ENCODE data around the gene RSPO1.

The RSPO1 gene

DNA sequence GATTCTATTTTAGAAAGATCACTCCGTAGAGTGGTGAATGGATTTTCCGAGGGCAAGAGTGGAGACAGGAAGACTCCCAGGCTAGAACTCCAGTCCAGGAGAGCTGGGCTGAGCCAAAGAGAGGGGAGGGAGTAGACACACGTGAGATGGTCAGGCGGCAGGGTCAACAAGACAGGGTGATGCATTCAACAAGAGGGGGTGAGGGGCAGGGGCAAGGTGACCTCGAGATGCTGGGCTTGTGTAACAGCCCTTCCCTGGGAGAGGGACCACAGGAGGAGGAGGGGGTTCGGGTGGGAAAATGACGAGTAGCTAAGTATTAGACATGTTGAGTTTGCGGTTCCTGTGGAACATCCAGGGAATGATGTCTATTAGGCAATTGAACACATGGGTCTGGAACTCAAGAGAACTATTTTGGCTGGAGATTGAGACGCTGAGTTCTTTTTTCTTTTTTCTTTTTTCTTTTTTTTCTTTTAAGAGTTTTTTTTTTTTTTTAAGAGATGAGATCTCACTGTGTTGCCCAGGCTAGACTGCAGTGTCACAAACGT is 13.3 kb downstream of the RSPO1 start:
- H3K27me3 ChIP-seq (ENCODE audit: control insufficient read depth, insufficient read depth, low read length): peaks cover 3% of the 10 kb centered on the region; the same call in 1 of the 2 replicates
- no peaks in the 10 kb centered on the region for H3K36me3 ChIP-seq (ENCODE audit: control insufficient read depth, insufficient read depth, low read length)
- H3K4me1 ChIP-seq (ENCODE audit: control insufficient read depth, insufficient read depth, low read length): no peaks in the 10 kb centered on the region
- WGBS (ENCODE audit: insufficient coverage, insufficient read length): no CpG with 5 or more reads among the region's 10 CpGs
- no peak overlapping the region for H3K4me3 ChIP-seq (ENCODE audit: low read length)
- no peak overlapping the region for H3K27ac ChIP-seq (ENCODE audit: low read length)
- no peaks in the 10 kb centered on the region for H3K9me3 ChIP-seq (ENCODE audit: control insufficient read depth, insufficient read depth, low read length)
- no peak for DNase-seq (ENCODE audit: low read depth, low spot score)

DNA sequence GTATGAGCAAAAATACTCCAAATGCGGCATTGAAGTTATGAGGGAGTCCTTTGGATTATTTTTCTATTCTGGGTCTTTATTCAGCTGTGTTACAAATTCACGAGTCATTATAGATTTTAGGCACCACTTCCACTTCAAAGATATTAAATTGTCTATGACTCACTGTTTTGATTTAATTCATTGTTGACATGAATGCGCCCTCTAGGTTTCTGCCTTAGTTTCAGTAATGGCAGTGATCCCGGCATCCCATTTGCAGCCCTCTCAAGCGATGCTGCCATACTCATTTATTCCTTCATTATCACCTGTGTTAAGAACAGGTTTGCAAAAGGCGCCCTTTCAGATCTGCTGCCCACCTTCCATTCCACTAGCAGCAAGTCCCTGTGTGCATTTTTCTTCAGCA is 14.0 kb downstream of the RSPO1 start:
- Histone ChIP-seq H3K4me1 (ENCODE audit: control insufficient read depth, insufficient read depth, low read length) (no peaks in the 10 kb centered on the region), H3K36me3 (ENCODE audit: control insufficient read depth, insufficient read depth, low read length) (no peaks in the 10 kb centered on the region), H3K27me3 (ENCODE audit: control insufficient read depth, insufficient read depth, low read length) (peaks cover 3% of the 10 kb centered on the region; the same call in 1 of the 2 replicates), H3K4me3 (ENCODE audit: low read length) (no peak overlapping the region), H3K27ac (ENCODE audit: low read length) (no peak overlapping the region), H3K9me3 (ENCODE audit: control insufficient read depth, insufficient read depth, low read length) (no peaks in the 10 kb centered on the region)
- DNase-seq (ENCODE audit: low read depth, low spot score): no peak
- WGBS (ENCODE audit: insufficient coverage, insufficient read length): no CpG with 5 or more reads among the region's 6 CpGs

DNA sequence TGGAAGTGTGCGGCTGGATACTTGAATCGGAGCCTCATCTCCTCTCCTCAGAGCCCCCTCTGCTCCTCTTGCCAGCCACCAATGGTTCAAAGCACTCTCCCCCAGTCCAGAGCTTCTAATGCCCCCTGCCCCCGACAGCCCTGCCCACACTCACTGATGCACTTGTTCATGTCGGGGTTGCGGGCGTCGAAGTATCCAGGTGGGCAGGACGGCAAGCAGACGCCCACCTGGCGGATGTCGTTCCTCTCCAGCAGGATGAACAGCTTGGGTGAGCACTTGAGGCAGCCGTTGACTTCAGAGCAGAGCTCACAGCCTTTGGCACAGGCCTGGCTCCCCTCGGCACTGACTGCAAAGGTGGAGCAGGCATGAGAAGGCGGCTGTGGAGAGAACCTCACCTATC is 18.4 kb downstream of the RSPO1 start:
- Histone ChIP-seq H3K9me3 (ENCODE audit: control insufficient read depth, insufficient read depth, low read length) (no peaks in the 10 kb centered on the region), H3K36me3 (ENCODE audit: control insufficient read depth, insufficient read depth, low read length) (no peaks in the 10 kb centered on the region), H3K4me3 (ENCODE audit: low read length) (no peak overlapping the region), H3K27ac (ENCODE audit: low read length) (no peak overlapping the region), H3K4me1 (ENCODE audit: control insufficient read depth, insufficient read depth, low read length) (no peaks in the 10 kb centered on the region), H3K27me3 (ENCODE audit: control insufficient read depth, insufficient read depth, low read length) (peaks cover 4% of the 10 kb centered on the region; the same call in 1 of the 2 replicates)
- WGBS (ENCODE audit: insufficient coverage, insufficient read length): no CpG with 5 or more reads among the region's 14 CpGs
- DNase-seq (ENCODE audit: low read depth, low spot score): no peak

DNA sequence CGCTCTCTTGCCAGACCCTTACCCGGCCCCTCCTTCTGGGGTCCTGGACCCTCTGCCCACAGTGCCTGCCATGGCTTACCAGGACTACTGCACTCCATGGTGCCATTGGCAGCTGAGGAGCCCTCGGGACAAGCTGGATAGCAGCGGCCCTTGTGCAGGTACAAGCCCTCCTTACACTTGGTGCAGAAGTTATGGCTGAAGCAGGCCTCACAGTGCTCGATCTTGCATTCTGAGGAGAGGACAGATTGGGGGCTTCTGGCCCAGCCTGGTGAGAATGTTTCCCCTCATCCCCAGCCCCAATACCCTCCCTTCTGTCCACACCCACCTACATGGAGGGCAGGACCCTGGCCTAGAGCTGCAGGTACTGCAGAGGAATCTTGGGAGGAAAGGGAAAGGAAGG is 20.6 kb downstream of the RSPO1 start:
- Histone ChIP-seq H3K27ac (ENCODE audit: low read length) (no peak overlapping the region), H3K36me3 (ENCODE audit: control insufficient read depth, insufficient read depth, low read length) (no peaks in the 10 kb centered on the region), H3K4me1 (ENCODE audit: control insufficient read depth, insufficient read depth, low read length) (no peaks in the 10 kb centered on the region), H3K9me3 (ENCODE audit: control insufficient read depth, insufficient read depth, low read length) (no peaks in the 10 kb centered on the region), H3K4me3 (ENCODE audit: low read length) (no peak overlapping the region), H3K27me3 (ENCODE audit: control insufficient read depth, insufficient read depth, low read length) (peaks cover 1% of the 10 kb centered on the region; the same call in 1 of the 2 replicates)
- no CpG with 5 or more reads among the region's 5 CpGs for WGBS (ENCODE audit: insufficient coverage, insufficient read length)
- DNase-seq (ENCODE audit: low read depth, low spot score): no peak

DNA sequence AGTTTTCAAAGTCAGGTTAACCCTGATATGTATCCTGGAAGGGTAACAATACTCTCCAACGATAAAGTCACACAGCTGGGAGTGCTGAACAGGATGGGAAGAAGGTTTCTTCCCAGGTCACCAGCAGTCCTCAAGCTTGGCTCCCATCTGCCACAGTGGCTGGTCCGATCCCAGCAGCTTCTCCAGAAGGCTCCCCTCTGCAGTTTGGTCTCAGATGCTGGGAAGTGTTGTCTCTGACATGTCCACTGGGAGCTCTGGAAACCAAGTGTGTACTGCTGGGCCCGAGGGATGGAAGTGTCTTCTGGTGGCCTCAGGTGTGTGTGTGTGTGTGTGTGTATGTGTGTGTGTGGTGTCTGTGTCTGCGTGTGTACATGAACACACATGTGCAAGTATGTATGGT is 22.5 kb downstream of the RSPO1 start:
- Histone ChIP-seq H3K36me3 (ENCODE audit: control insufficient read depth, insufficient read depth, low read length) (no peaks in the 10 kb centered on the region), H3K27me3 (ENCODE audit: control insufficient read depth, insufficient read depth, low read length) (peaks cover 4% of the 10 kb centered on the region; the same call in 1 of the 2 replicates), H3K4me3 (ENCODE audit: low read length) (no peak overlapping the region), H3K9me3 (ENCODE audit: control insufficient read depth, insufficient read depth, low read length) (no peaks in the 10 kb centered on the region), H3K4me1 (ENCODE audit: control insufficient read depth, insufficient read depth, low read length) (no peaks in the 10 kb centered on the region), H3K27ac (ENCODE audit: low read length) (no peak overlapping the region)
- no peak for DNase-seq (ENCODE audit: low read depth, low spot score)
- WGBS (ENCODE audit: insufficient coverage, insufficient read length): no CpG with 5 or more reads among the region's 4 CpGs

DNA sequence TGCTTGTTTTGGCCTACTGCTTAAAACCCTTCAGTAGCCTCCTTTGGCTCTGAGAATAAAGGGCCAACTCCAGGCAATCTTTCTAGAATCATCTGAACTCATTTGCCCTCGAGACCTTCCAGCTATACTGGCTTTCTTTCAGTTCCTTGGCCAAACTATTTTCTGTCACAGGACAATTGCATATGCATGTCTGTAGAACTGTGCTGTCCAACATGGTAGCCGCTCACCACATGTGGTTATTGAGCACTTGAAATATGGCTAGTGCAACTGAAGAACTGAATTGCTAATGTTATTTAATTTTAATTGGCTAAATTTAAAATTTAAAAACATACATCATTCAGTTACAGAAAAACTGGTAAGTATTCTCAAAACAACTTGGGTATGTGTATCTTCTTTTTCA is 24.7 kb downstream of the RSPO1 start:
- Histone ChIP-seq H3K4me1 (ENCODE audit: control insufficient read depth, insufficient read depth, low read length) (no peaks in the 10 kb centered on the region), H3K27me3 (ENCODE audit: control insufficient read depth, insufficient read depth, low read length) (peaks cover 4% of the 10 kb centered on the region; the same call in 1 of the 2 replicates), H3K36me3 (ENCODE audit: control insufficient read depth, insufficient read depth, low read length) (no peaks in the 10 kb centered on the region), H3K9me3 (ENCODE audit: control insufficient read depth, insufficient read depth, low read length) (no peaks in the 10 kb centered on the region), H3K4me3 (ENCODE audit: low read length) (no peak overlapping the region), H3K27ac (ENCODE audit: low read length) (no peak overlapping the region)
- WGBS (ENCODE audit: insufficient coverage, insufficient read length): no CpG with 5 or more reads among the region's 2 CpGs
- no peak for DNase-seq (ENCODE audit: low read depth, low spot score)

DNA sequence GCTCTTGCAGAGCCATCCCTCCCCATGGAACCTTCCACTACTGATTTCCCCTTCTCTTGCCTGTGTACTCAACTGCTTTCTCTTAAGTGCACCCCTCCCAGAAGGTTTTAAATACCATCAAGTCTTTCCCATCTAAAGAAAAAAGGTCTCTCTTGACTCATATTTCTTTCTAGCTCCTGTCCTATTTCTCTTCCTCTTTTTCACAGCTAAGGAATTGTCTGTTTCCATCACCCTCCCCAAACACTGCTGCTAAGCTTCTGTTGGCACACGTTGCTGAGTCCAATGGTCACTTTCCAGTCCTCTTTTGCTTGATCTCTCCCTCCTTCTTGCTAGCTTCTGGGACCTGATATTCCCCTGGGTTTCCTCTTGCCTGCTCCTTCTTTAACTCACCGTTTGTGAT is 25.7 kb downstream of the RSPO1 start:
- Histone ChIP-seq H3K36me3 (ENCODE audit: control insufficient read depth, insufficient read depth, low read length) (no peaks in the 10 kb centered on the region), H3K4me3 (ENCODE audit: low read length) (no peak overlapping the region), H3K27me3 (ENCODE audit: control insufficient read depth, insufficient read depth, low read length) (peaks cover 3% of the 10 kb centered on the region; the same call in 1 of the 2 replicates), H3K9me3 (ENCODE audit: control insufficient read depth, insufficient read depth, low read length) (no peaks in the 10 kb centered on the region), H3K27ac (ENCODE audit: low read length) (no peak overlapping the region), H3K4me1 (ENCODE audit: control insufficient read depth, insufficient read depth, low read length) (no peaks in the 10 kb centered on the region)
- no CpG with 5 or more reads among the region's 2 CpGs for WGBS (ENCODE audit: insufficient coverage, insufficient read length)
- DNase-seq (ENCODE audit: low read depth, low spot score): no peak

DNA sequence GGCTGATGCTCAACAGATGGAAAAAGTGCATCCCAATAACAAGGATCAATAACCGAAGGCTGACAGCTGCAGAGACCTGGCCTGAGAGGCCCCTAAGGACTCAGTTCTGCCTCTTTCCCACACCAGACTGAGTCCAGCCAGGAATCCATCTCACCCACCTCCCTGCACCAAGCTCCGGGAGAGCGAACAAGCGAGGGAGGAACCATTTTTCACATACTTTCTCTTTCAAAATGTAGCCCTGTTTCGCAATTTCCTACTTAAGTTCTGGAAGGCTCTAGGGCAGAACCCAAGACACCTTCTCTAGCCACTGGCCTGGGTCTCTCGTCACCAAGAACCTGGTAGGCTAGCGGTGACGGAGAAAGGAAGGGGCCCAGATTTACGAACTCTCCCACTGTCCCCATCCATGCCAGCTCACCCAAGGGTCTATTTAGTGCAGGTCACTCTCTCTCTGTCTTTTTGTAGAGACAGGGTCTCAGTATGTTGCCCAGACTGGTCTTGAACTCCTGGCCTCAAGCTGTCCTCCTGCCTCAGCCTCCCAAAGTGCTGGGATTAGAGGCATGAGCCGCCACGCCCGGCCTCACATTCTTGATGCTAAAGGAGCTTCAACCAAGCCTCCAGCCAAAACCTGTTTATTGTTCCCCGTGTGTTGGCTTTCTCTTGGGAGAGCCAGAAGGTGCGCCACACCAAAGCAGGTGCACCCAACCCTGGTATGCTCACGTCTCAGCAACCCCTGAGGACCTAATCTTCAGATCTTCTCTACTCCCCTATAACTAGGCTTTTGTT is 28.0 kb downstream of the RSPO1 start:
- Histone ChIP-seq H3K27ac (ENCODE audit: low read length) (no peak overlapping the region), H3K27me3 (ENCODE audit: control insufficient read depth, insufficient read depth, low read length) (peaks cover 3% of the 10 kb centered on the region; the same call in 1 of the 2 replicates), H3K4me1 (ENCODE audit: control insufficient read depth, insufficient read depth, low read length) (0 out of 2 replicates have a peak, but pooled peaks cover 1% of the 10 kb centered on the region), H3K36me3 (ENCODE audit: control insufficient read depth, insufficient read depth, low read length) (no peaks in the 10 kb centered on the region), H3K9me3 (ENCODE audit: control insufficient read depth, insufficient read depth, low read length) (no peaks in the 10 kb centered on the region), H3K4me3 (ENCODE audit: low read length) (no peak overlapping the region)
- no CpG with 5 or more reads among the region's 15 CpGs for WGBS (ENCODE audit: insufficient coverage, insufficient read length)
- DNase-seq (ENCODE audit: low read depth, low spot score): no peak

DNA sequence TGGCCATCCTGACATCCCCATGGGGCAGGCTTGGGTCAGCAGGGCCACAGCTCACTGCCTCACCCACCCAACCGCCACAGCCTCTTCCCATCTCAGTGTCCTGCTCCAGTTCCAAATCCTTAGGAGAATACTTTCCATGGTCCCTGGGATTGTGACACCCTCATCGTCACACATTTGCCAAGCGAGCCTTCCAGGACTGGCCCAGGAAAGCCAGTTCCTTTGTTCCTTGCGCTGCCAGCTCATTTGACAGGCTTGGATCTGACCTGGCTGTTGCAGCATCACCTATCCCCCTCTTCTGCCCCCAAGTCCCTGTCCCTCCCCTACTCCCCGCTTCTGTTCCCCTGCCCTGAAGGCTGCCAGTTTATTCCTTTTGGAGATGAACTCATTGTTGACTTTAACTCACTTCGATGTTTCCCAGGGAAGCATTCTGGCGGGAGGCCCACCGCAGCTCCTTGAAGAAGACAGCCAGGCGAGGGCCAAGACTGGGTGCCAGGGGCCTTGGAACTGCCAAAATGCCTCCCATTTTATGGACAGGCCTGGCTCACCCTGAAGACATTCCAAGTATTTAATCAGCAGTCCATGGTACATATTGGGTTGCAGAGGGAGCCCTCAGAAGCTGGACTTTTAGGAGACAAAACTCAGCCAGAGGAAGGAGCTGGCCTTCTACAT is 28.8 kb downstream of the RSPO1 start:
- no peaks in the 10 kb centered on the region for H3K36me3 ChIP-seq (ENCODE audit: control insufficient read depth, insufficient read depth, low read length)
- 0 out of 2 replicates have a peak, but pooled peaks cover 1% of the 10 kb centered on the region for H3K4me1 ChIP-seq (ENCODE audit: control insufficient read depth, insufficient read depth, low read length)
- H3K9me3 ChIP-seq (ENCODE audit: control insufficient read depth, insufficient read depth, low read length): no peaks in the 10 kb centered on the region
- no peak overlapping the region for H3K27ac ChIP-seq (ENCODE audit: low read length)
- no CpG with 5 or more reads among the region's 9 CpGs for WGBS (ENCODE audit: insufficient coverage, insufficient read length)
- DNase-seq (ENCODE audit: low read depth, low spot score): no peak
- H3K4me3 ChIP-seq (ENCODE audit: low read length): no peak overlapping the region
- peaks cover 3% of the 10 kb centered on the region; the same call in 1 of the 2 replicates for H3K27me3 ChIP-seq (ENCODE audit: control insufficient read depth, insufficient read depth, low read length)

DNA sequence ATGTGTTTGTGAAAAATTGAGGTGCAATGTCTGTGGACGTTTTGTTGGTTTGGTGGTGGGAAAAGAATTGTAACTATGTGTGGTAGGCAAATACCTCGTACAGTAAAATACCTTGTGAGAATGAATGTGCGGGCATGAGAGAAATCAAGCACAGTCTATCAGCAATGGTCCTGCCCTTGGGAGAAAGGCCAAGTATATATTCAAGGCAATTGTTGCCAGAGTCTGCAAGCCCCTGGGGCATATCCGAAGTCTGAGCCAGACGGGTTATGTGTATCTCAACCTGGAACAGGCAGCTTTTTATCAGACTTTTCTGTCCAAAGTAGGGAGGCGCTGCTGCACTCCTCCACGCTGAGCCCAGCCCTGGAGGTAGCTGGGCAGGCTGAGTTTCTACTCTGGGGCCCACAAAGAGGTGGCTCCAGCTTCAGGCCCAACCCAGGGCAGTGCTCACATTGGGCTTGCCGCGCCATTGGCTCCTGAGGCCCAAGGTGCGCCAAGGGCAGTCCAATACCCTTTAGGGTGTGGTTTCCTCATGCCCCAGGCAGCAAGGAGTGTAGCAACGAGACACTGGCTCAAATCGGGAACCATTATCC is 29.5 kb downstream of the RSPO1 start:
- H3K4me3 ChIP-seq (ENCODE audit: low read length): no peak overlapping the region
- H3K9me3 ChIP-seq (ENCODE audit: control insufficient read depth, insufficient read depth, low read length): no peaks in the 10 kb centered on the region
- H3K27ac ChIP-seq (ENCODE audit: low read length): no peak overlapping the region
- no peaks in the 10 kb centered on the region for H3K36me3 ChIP-seq (ENCODE audit: control insufficient read depth, insufficient read depth, low read length)
- H3K27me3 ChIP-seq (ENCODE audit: control insufficient read depth, insufficient read depth, low read length): peaks cover 3% of the 10 kb centered on the region; the same call in 1 of the 2 replicates
- no peak for DNase-seq (ENCODE audit: low read depth, low spot score)
- H3K4me1 ChIP-seq (ENCODE audit: control insufficient read depth, insufficient read depth, low read length): 0 out of 2 replicates have a peak, but pooled peaks cover 1% of the 10 kb centered on the region
- WGBS (ENCODE audit: insufficient coverage, insufficient read length): 100% methylated on average over 2 of the region's 12 CpGs

Measured in iPS DF 6.9 (cell line).